ENCODE data around the gene FAM76A.

DNA sequence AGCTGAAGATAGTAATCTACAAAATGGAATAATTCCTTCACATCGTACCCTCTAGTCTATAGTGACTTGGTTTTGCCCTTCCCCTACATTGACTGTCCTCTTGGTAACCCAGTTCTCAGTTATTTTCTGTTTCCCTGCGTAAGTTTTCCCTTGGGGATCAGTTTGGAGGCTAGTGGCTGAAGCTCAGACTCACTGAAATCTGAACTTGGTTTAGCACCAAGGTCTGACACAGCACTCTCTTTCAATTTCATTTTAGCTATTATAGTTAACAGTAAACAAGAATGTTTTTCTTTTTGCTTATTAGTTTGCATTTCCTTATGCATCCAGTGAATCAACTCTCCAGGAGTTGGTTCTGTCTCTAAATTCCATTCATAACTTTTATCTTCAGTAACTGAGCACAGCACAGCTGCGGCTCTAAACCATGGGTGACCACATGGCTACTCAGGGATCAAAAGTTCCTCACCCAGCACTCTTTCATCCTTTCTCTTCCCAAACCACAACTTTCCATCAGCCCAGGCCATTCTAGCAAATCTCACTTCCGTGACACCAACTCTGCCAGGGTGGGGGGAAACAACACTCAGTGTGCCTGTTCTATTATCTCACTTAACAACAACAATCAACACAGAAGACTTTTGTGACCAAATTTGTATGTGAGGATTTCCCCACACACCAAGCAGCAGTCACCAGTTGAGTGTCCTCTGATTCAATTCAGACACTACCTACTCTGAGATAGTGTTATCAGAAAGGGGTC, 36.2 kb upstream of the FAM76A start:
- no peak for TF ChIP-seq CTCF (IDR thresholded peaks at IDR 0.05; ENCODE audit: borderline replicate concordance, extremely low read depth, low read length, poor library complexity, severe bottlenecking)
- no peak for TF ChIP-seq EZH2 (IDR thresholded peaks at IDR 0.05; ENCODE audit: borderline replicate concordance, low read depth, low read length, severe bottlenecking)

Measured in DND-41 (cell line).